Tibial nerve (tissue), 4 donors: ENCODE data around the gene SLC1A3. TPM values are rescaled to one million over a fixed set of nuclear protein-coding genes. Genes with fewer than 3 reads are reported as not detected.

ENCODE experiments used
- DNase-seq, 2 donors: peaks; one replicate each; pipeline ENCODE4 v3.0.0-alpha.2; 2019; ENCODE audit warnings: low spot score in 2 of 2
- H3K27ac ChIP-seq, 4 donors: fragments of 200-600 bp; sonication (generic) in 3 of 4; one replicate each; pipeline ENCODE4 v1.5.1; 2017 to 2019; ENCODE audit warnings: mild to moderate bottlenecking in 1 of 4
- H3K27me3 ChIP-seq, 2 donors: fragments of 200-600 bp; sonication (generic) in 1 of 2; one replicate each; pipeline versions ENCODE4 v1.5.1 to v1.6.0; 2017 to 2019
- H3K36me3 ChIP-seq, 3 donors: fragments of 200-600 bp; sonication (generic); one replicate each; pipeline ENCODE4 v1.5.1; 2018 to 2019
- H3K4me1 ChIP-seq, 4 donors: fragments of 200-600 bp; sonication (generic) in 3 of 4; one replicate each; pipeline ENCODE4 v1.5.1; 2017 to 2019
- H3K4me3 ChIP-seq, 4 donors: fragments of 200-600 bp; sonication (generic) in 3 of 4; one replicate each; pipeline ENCODE4 v1.5.1; 2017 to 2019; ENCODE audit warnings: mild to moderate bottlenecking in 1 of 4, moderate library complexity in 1 of 4
- H3K9me3 ChIP-seq, 4 donors: fragments of 200-600 bp; sonication (generic) in 3 of 4; one replicate each; pipeline ENCODE4 v1.5.1; 2017 to 2019
- CTCF ChIP-seq, 5 experiments: fragments of 200-600 bp in 3 of 5; fragments of 450-650 bp in 2 of 5; sonication (generic) in 3 of 5; IDR thresholded peaks; one replicate each; pipeline ENCODE4 v1.5.1; 2016 to 2019; ENCODE audit warnings: antibody characterized with exemption in 5 of 5, mild to moderate bottlenecking in 3 of 5, moderate library complexity in 2 of 5
- EP300 ChIP-seq, 2 donors: sonication (generic); formaldehyde crosslinking; IDR thresholded peaks; one replicate each; pipeline ENCODE4 v1.6.1; 2017; ENCODE audit warnings: antibody characterized with exemption in 2 of 2, mild to moderate bottlenecking in 1 of 2
- POLR2A ChIP-seq, 2 donors: fragments of 450-650 bp; IDR thresholded peaks; one replicate each; pipeline ENCODE4 v1.6.1; 2017; ENCODE audit warnings: antibody characterized with exemption in 2 of 2, mild to moderate bottlenecking in 2 of 2, moderate library complexity in 2 of 2
- WGBS, 2 donors: methylation state at CpG; one replicate each; pipeline ENCODE4 v1.1.5; 2018; 5-methylcytosine and 5-hydroxymethylcytosine counted together
- total RNA-seq, 4 donors: library from RNA; depleted of rRNA; stranded (reverse); fragments of >200 nt; gene quantifications; one replicate each; pipeline ENCODE4 v1.1.0, GENCODE V29; 2016

SLC1A3 gene
- total RNA-seq, 4 donors from 2014 or later, result 22.0 to 123 (median 75.0) TPM

- WGBS, 2 donors, result 79 to 80% methylated on average over 8 of the region's 8 CpGs
- no peak for TF ChIP-seq POLR2A (IDR thresholded peaks at IDR 0.05)
- TF ChIP-seq EP300 (IDR thresholded peaks at IDR 0.05), result no peak
- no peaks in the 10 kb centered on the region for H3K9me3 ChIP-seq
Measured at GRCh38 chr5:36658038-36658756, 51.8 kb downstream of the SLC1A3 start.

GRCh38 chr5:36659411-36659810, 53.0 kb downstream of the SLC1A3 start:
- 75 to 83% methylated on average over 4 of the region's 4 CpGs for WGBS, 2 donors
- Histone ChIP-seq H3K27ac (peak overlapping the region in 2 of 4 donors; percentile 60 to 77), H3K4me1 (peaks cover 0 to 20% (median 9%) of the 10 kb centered on the region in 4 donors), H3K27me3 (no peaks in the 10 kb centered on the region), H3K36me3 (no peaks in the 10 kb centered on the region), H3K4me3 (no peak overlapping the region), H3K9me3 (no peaks in the 10 kb centered on the region)
- TF ChIP-seq EP300 (IDR thresholded peaks at IDR 0.05), result no peak
- no peak for TF ChIP-seq CTCF (IDR thresholded peaks at IDR 0.05)
- no peak for DNase-seq

More at GRCh38 chr5:36658038-36658756, 51.8 kb downstream of the SLC1A3 start:
- Histone ChIP-seq H3K27ac (peak overlapping the region in 2 of 4 donors; percentile 74 to 77), H3K4me1 (peaks cover 0 to 20% (median 9%) of the 10 kb centered on the region in 4 donors), H3K4me3 (no peak overlapping the region), H3K36me3 (no peaks in the 10 kb centered on the region), H3K27me3 (no peaks in the 10 kb centered on the region)
- no peak for DNase-seq

GRCh38 chr5:36660397-36661049, 54.1 kb downstream of the SLC1A3 start:
- H3K36me3 ChIP-seq, result no peaks in the 10 kb centered on the region
- no peak for DNase-seq
- no peak for TF ChIP-seq CTCF (IDR thresholded peaks at IDR 0.05)
- no peak for TF ChIP-seq POLR2A (IDR thresholded peaks at IDR 0.05)
- TF ChIP-seq EP300 (IDR thresholded peaks at IDR 0.05), result no peak
- H3K27me3 ChIP-seq, result no peaks in the 10 kb centered on the region
- H3K4me1 ChIP-seq, result peaks cover 0 to 20% (median 9%) of the 10 kb centered on the region in 4 donors
- no peak overlapping the region for H3K4me3 ChIP-seq
- H3K27ac ChIP-seq, result no peak overlapping the region
- 53 to 55% methylated on average over 5 of the region's 5 CpGs for WGBS, 2 donors
- H3K9me3 ChIP-seq, result no peaks in the 10 kb centered on the region

GRCh38 chr5:36661456-36662220, 55.2 kb downstream of the SLC1A3 start:
- H3K4me3 ChIP-seq, result no peak overlapping the region
- DNase-seq, result no peak
- H3K27ac ChIP-seq, result no peak overlapping the region
- peaks cover 0 to 20% (median 9%) of the 10 kb centered on the region in 4 donors for H3K4me1 ChIP-seq
- no peaks in the 10 kb centered on the region for H3K9me3 ChIP-seq
- TF ChIP-seq CTCF (IDR thresholded peaks at IDR 0.05) (no peak), EP300 (IDR thresholded peaks at IDR 0.05) (no peak), POLR2A (IDR thresholded peaks at IDR 0.05) (no peak)
- 84 to 93% methylated on average over 8 of the region's 8 CpGs for WGBS, 2 donors
- no peaks in the 10 kb centered on the region for H3K27me3 ChIP-seq
- H3K36me3 ChIP-seq, result no peaks in the 10 kb centered on the region

- H3K27ac ChIP-seq, result no peak overlapping the region
- peaks cover 0 to 18% (median 8%) of the 10 kb centered on the region in 4 donors for H3K4me1 ChIP-seq
- H3K9me3 ChIP-seq, result no peaks in the 10 kb centered on the region
- WGBS, 2 donors, result 28 to 58% methylated on average over 22 of the region's 22 CpGs
- no peaks in the 10 kb centered on the region for H3K36me3 ChIP-seq
- DNase-seq, result no peak
- H3K4me3 ChIP-seq, result no peak overlapping the region
- no peak for TF ChIP-seq EP300 (IDR thresholded peaks at IDR 0.05)
- no peak for TF ChIP-seq POLR2A (IDR thresholded peaks at IDR 0.05)
- TF ChIP-seq CTCF (IDR thresholded peaks at IDR 0.05), result no peak
- no peaks in the 10 kb centered on the region for H3K27me3 ChIP-seq
Measured at GRCh38 chr5:36662291-36662851, 56.0 kb downstream of the SLC1A3 start.
